GM23338 (cell line): Measurements from ENCODE around the gene ACCSL. TPM values are rescaled to one million over a fixed set of nuclear protein-coding genes. Genes with fewer than 3 reads are reported as not detected.

Experiments
- ATAC-seq: fragments of 200-7000 bp; cut with Tn5 transposase; 3 replicates; pipeline ENCODE4 v1.9.1; 2020
- DNase-seq: peaks from one replicate; pipeline ENCODE4 v3.0.0-alpha.2; 2015; ENCODE audit warnings: low spot score
- H2AFZ ChIP-seq: fragments of 200-600 bp; sonication (generic); 2 replicates; pipeline ENCODE4 v1.8.0; 2016; ENCODE audit warnings: antibody characterized with exemption, mild to moderate bottlenecking, moderate library complexity
- H3F3A ChIP-seq: fragments of 200-600 bp; sonication (generic); replicated peaks from 2 replicates; pipeline ENCODE4 v1.8.0; 2017; ENCODE audit warnings: antibody characterized with exemption, mixed run types, low read depth
- H3K27ac ChIP-seq: fragments of 200-600 bp; sonication (generic); 2 replicates; pipeline ENCODE4 v1.6.1; 2016; ENCODE audit warnings: low read depth
- H3K27me3 ChIP-seq: fragments of 200-600 bp; sonication (generic); 2 replicates; pipeline ENCODE4 v1.8.0; 2016; ENCODE audit warnings: mild to moderate bottlenecking, mixed run types, moderate library complexity; ENCODE audit not compliant: insufficient read depth
- H3K36me3 ChIP-seq: fragments of 200-600 bp; sonication (generic); 2 replicates; pipeline ENCODE4 v1.8.0; 2016; ENCODE audit warnings: mild to moderate bottlenecking; ENCODE audit not compliant: insufficient read depth
- H3K4me1 ChIP-seq: fragments of 200-600 bp; sonication (generic); 2 replicates; pipeline ENCODE4 v1.8.0; 2016; ENCODE audit warnings: mild to moderate bottlenecking, moderate library complexity; ENCODE audit not compliant: insufficient read depth
- H3K4me2 ChIP-seq: fragments of 200-600 bp; sonication (generic); 2 replicates; pipeline ENCODE4 v1.7.1; 2017; ENCODE audit warnings: mixed run types
- H3K4me3 ChIP-seq: fragments of 200-600 bp; sonication (generic); 2 replicates; pipeline ENCODE4 v1.6.1; 2016; ENCODE audit warnings: mixed run types
- H3K79me2 ChIP-seq: fragments of 200-600 bp; sonication (generic); replicated peaks from 2 replicates; pipeline ENCODE4 v1.8.0; 2017; ENCODE audit warnings: mild to moderate bottlenecking; ENCODE audit not compliant: insufficient read depth
- H3K9me2 ChIP-seq: fragments of 200-600 bp; sonication (generic); 2 replicates; pipeline ENCODE4 v1.8.0; 2017; ENCODE audit not compliant: insufficient read depth
- H4K20me1 ChIP-seq: fragments of 200-600 bp; sonication (generic); replicated peaks from 2 replicates; pipeline ENCODE4 v1.8.0; 2017; ENCODE audit warnings: mild to moderate bottlenecking; ENCODE audit not compliant: insufficient read depth
- H3K27ac Mint-ChIP-seq: 2 replicates; pipeline ENCODE4 v1.8.0; 2020; ENCODE audit warnings: inconsistent platforms, mild to moderate bottlenecking, moderate library complexity, mixed read lengths
- H3K27me3 Mint-ChIP-seq: 3 replicates; pipeline ENCODE4 v1.8.0; 2022; ENCODE audit warnings: low read depth, mild to moderate bottlenecking, moderate library complexity, mixed read lengths, inconsistent platforms; ENCODE audit not compliant: insufficient read depth, poor library complexity
- H3K36me3 Mint-ChIP-seq: 3 replicates; pipeline ENCODE4 v1.8.0; 2021; ENCODE audit warnings: low read depth, mild to moderate bottlenecking, inconsistent platforms, moderate library complexity, mixed read lengths
- H3K4me1 Mint-ChIP-seq: 3 replicates; pipeline ENCODE4 v1.8.0; 2020; ENCODE audit warnings: mild to moderate bottlenecking, inconsistent platforms, mixed read lengths
- H3K4me3 Mint-ChIP-seq: 3 replicates; pipeline ENCODE4 v1.8.0; 2021; ENCODE audit warnings: moderate library complexity, mild to moderate bottlenecking, inconsistent platforms, mixed read lengths
- H3K9me3 Mint-ChIP-seq: 3 replicates; pipeline ENCODE4 v1.8.0; 2020; ENCODE audit warnings: moderate library complexity, mild to moderate bottlenecking, inconsistent platforms, mixed read lengths
- STAT1 ChIP-seq: IDR thresholded peaks from one replicate; pipeline ENCODE4 v1.6.1; 2016; ENCODE audit warnings: antibody characterized with exemption; ENCODE audit not compliant: unreplicated experiment
- ZNF114 ChIP-seq: fragments of 250-450 bp; sonication (Bioruptor Pico); IDR thresholded peaks from 2 replicates; pipeline ENCODE4 v1.5.0; 2020; ENCODE audit warnings: mild to moderate bottlenecking, moderate library complexity
- polyA plus RNA-seq: library from polyadenylated mRNA; unstranded; fragments of >200 nt; fragmentation: Nextera tagmentation; extraction: Ambion mirVana; gene quantifications from 2 replicates; pipeline ENCODE4 v1.2.1, GENCODE V29; 2016
- total RNA-seq: library from RNA; depleted of rRNA; stranded (reverse); fragments of >200 nt; shearing (Covaris generic); gene quantifications from 2 replicates; pipeline ENCODE4 v1.2.3, GENCODE V29; 2014
- TF ChIP-seq, protein P1 (sequence below): IDR thresholded peaks from one replicate; pipeline ENCODE4 v1.6.1; 2018; ENCODE audit warnings: antibody characterized with exemption; ENCODE audit not compliant: unreplicated experiment
- TF ChIP-seq, protein P2 (sequence below): fragments of 250-450 bp; sonication (Bioruptor Pico); IDR thresholded peaks from 2 replicates; pipeline ENCODE4 v1.5.0; 2020; ENCODE audit warnings: mild to moderate bottlenecking, moderate library complexity

The ACCSL gene
- total and polyA plus RNA-seq, 2 experiments from 2014 or later, result not detected

DNA sequence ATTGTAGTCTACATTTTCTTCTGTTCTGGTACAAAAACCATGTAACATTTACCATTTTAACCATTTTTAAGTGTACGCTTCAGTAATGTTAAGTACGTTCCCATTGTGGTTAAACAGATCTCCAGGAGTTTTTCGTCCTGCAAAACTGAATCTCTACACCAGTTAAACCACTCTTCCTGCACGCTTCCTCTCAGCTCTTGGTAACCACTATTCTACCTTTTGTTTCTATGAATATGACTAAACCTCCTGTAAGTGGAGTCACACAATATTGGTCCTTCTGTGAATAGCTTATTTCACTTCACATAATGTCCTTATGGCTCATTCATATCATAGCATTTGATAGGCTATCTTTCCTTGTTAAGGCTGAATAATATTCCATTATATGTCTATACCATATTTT is 40.6 kb downstream of the ACCSL start:
- no peaks in the 10 kb centered on the region for H3K27me3 ChIP-seq

More for the DNA sequence above, 40.6 kb downstream of the ACCSL start:
- Mint-ChIP-seq H3K9me3 (peaks cover 25% of the 10 kb centered on the region), H3K27ac (no peak overlapping the region), H3K4me1 (no peaks in the 10 kb centered on the region), H3K36me3 (peaks cover 35% of the 10 kb centered on the region), H3K4me3 (no peak overlapping the region), H3K27me3 (peaks cover 4% of the 10 kb centered on the region)
- peaks cover 4% of the 10 kb centered on the region; the same call in 1 of the 2 replicates for H3K9me2 ChIP-seq
- TF ChIP-seq, protein P1, sequence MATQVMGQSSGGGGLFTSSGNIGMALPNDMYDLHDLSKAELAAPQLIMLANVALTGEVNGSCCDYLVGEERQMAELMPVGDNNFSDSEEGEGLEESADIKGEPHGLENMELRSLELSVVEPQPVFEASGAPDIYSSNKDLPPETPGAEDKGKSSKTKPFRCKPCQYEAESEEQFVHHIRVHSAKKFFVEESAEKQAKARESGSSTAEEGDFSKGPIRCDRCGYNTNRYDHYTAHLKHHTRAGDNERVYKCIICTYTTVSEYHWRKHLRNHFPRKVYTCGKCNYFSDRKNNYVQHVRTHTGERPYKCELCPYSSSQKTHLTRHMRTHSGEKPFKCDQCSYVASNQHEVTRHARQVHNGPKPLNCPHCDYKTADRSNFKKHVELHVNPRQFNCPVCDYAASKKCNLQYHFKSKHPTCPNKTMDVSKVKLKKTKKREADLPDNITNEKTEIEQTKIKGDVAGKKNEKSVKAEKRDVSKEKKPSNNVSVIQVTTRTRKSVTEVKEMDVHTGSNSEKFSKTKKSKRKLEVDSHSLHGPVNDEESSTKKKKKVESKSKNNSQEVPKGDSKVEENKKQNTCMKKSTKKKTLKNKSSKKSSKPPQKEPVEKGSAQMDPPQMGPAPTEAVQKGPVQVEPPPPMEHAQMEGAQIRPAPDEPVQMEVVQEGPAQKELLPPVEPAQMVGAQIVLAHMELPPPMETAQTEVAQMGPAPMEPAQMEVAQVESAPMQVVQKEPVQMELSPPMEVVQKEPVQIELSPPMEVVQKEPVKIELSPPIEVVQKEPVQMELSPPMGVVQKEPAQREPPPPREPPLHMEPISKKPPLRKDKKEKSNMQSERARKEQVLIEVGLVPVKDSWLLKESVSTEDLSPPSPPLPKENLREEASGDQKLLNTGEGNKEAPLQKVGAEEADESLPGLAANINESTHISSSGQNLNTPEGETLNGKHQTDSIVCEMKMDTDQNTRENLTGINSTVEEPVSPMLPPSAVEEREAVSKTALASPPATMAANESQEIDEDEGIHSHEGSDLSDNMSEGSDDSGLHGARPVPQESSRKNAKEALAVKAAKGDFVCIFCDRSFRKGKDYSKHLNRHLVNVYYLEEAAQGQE, result no peak
- TF ChIP-seq, protein P2, sequence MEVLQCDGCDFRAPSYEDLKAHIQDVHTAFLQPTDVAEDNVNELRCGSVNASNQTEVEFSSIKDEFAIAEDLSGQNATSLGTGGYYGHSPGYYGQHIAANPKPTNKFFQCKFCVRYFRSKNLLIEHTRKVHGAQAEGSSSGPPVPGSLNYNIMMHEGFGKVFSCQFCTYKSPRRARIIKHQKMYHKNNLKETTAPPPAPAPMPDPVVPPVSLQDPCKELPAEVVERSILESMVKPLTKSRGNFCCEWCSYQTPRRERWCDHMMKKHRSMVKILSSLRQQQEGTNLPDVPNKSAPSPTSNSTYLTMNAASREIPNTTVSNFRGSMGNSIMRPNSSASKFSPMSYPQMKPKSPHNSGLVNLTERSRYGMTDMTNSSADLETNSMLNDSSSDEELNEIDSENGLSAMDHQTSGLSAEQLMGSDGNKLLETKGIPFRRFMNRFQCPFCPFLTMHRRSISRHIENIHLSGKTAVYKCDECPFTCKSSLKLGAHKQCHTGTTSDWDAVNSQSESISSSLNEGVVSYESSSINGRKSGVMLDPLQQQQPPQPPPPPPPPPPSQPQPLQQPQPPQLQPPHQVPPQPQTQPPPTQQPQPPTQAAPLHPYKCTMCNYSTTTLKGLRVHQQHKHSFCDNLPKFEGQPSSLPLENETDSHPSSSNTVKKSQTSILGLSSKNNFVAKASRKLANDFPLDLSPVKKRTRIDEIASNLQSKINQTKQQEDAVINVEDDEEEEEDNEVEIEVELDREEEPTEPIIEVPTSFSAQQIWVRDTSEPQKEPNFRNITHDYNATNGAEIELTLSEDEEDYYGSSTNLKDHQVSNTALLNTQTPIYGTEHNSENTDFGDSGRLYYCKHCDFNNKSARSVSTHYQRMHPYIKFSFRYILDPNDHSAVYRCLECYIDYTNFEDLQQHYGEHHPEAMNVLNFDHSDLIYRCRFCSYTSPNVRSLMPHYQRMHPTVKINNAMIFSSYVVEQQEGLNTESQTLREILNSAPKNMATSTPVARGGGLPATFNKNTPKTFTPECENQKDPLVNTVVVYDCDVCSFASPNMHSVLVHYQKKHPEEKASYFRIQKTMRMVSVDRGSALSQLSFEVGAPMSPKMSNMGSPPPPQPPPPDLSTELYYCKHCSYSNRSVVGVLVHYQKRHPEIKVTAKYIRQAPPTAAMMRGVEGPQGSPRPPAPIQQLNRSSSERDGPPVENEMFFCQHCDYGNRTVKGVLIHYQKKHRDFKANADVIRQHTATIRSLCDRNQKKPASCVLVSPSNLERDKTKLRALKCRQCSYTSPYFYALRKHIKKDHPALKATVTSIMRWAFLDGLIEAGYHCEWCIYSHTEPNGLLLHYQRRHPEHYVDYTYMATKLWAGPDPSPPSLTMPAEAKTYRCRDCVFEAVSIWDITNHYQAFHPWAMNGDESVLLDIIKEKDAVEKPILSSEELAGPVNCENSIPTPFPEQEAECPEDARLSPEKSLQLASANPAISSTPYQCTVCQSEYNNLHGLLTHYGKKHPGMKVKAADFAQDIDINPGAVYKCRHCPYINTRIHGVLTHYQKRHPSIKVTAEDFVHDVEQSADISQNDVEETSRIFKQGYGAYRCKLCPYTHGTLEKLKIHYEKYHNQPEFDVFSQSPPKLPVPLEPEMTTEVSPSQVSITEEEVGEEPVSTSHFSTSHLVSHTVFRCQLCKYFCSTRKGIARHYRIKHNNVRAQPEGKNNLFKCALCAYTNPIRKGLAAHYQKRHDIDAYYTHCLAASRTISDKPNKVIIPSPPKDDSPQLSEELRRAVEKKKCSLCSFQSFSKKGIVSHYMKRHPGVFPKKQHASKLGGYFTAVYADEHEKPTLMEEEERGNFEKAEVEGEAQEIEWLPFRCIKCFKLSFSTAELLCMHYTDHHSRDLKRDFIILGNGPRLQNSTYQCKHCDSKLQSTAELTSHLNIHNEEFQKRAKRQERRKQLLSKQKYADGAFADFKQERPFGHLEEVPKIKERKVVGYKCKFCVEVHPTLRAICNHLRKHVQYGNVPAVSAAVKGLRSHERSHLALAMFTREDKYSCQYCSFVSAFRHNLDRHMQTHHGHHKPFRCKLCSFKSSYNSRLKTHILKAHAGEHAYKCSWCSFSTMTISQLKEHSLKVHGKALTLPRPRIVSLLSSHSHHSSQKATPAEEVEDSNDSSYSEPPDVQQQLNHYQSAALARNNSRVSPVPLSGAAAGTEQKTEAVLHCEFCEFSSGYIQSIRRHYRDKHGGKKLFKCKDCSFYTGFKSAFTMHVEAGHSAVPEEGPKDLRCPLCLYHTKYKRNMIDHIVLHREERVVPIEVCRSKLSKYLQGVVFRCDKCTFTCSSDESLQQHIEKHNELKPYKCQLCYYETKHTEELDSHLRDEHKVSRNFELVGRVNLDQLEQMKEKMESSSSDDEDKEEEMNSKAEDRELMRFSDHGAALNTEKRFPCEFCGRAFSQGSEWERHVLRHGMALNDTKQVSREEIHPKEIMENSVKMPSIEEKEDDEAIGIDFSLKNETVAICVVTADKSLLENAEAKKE (CRISPR knock-in tag), result no peak
- TF ChIP-seq ZNF114 (CRISPR knock-in tag) (no peak), STAT1 (no peak)
- H3K27ac ChIP-seq, result no peak overlapping the region
- H3K79me2 ChIP-seq, result no peaks in the 10 kb centered on the region
- no peak overlapping the region for H3K4me2 ChIP-seq
- H3K4me3 ChIP-seq, result no peak overlapping the region
- H3F3A ChIP-seq, result no peaks in the 10 kb centered on the region
- H3K4me1 ChIP-seq, result no peaks in the 10 kb centered on the region
- DNase-seq, result no peak
- H4K20me1 ChIP-seq, result no peaks in the 10 kb centered on the region
- ATAC-seq, result no peak
- no peaks in the 10 kb centered on the region for H3K36me3 ChIP-seq
- H2AFZ ChIP-seq, result no peak overlapping the region
